Caco-2 (cell line): ENCODE data around the gene UBE2K. TPM values are rescaled to one million over a fixed set of nuclear protein-coding genes. Genes with fewer than 3 reads are reported as not detected.
A peak's percentile ranks its signal among the peaks of the same experiment; 100 is the strongest.

Experiments used
- BruUV-seq: library from RNA; stranded (reverse); fragments of 400-500 nt; replicated peaks from 2 replicates; lab custom pipeline; 2021; lab: Mats Ljungman, UMichigan
- CTCF ChIA-PET: fragments of 300-600 bp; sonication (Branson Sonifier 250); formaldehyde crosslinking; loops from one replicate; lab custom pipeline; 2022; ENCODE audit warnings: antibody characterized with exemption; lab: Charles Lee
- POLR2A ChIA-PET: fragments of 300-600 bp; sonication (Branson Sonifier 250); formaldehyde crosslinking; loops from one replicate; lab custom pipeline; 2022; ENCODE audit warnings: antibody characterized with exemption; lab: Charles Lee
- DNase-seq, 2 experiments: peaks; one replicate each; pipeline versions ENCODE4 v3.0.0 to v3.0.0-alpha.2; 2020 to 2022
- H3K27me3 ChIP-seq: replicated peaks from 2 replicates; pipeline ENCODE4 v1.6.0; 2011; ENCODE audit warnings: low read length; ENCODE audit not compliant: control insufficient read depth, insufficient read depth
- H3K36me3 ChIP-seq: 2 replicates; pipeline ENCODE4 v1.5.1; 2011; ENCODE audit warnings: low read length; ENCODE audit not compliant: control insufficient read depth, insufficient read depth
- H3K4me1 ChIP-seq: fragments of 250-450 bp; sonication (Bioruptor Pico); 2 replicates; pipeline ENCODE4 v1.5.1; 2020; ENCODE audit warnings: mild to moderate bottlenecking
- H3K4me3 ChIP-seq: 2 replicates; pipeline ENCODE4 v1.5.1; 2011; ENCODE audit warnings: low read depth, mild to moderate bottlenecking, control low read depth, low read length
- H3K9me3 ChIP-seq: fragments of 250-450 bp; sonication (Bioruptor Pico); 2 replicates; pipeline ENCODE4 v1.5.1; 2020; ENCODE audit warnings: mild to moderate bottlenecking, moderate library complexity
- H3K27ac Mint-ChIP-seq: one replicate; pipeline ENCODE4 v1.8.0; 2022; ENCODE audit warnings: mixed read lengths; ENCODE audit not compliant: unreplicated experiment
- H3K27me3 Mint-ChIP-seq: one replicate; pipeline ENCODE4 v1.8.0; 2022; ENCODE audit warnings: mixed read lengths; ENCODE audit not compliant: insufficient read depth, unreplicated experiment
- H3K36me3 Mint-ChIP-seq: one replicate; pipeline ENCODE4 v1.8.0; 2022; ENCODE audit warnings: mild to moderate bottlenecking, mixed read lengths; ENCODE audit not compliant: insufficient read depth, unreplicated experiment
- H3K4me1 Mint-ChIP-seq: one replicate; pipeline ENCODE4 v1.8.0; 2022; ENCODE audit warnings: low read depth, mixed read lengths; ENCODE audit not compliant: unreplicated experiment
- H3K4me3 Mint-ChIP-seq: one replicate; pipeline ENCODE4 v1.8.0; 2022; ENCODE audit warnings: mild to moderate bottlenecking, moderate library complexity, mixed read lengths; ENCODE audit not compliant: unreplicated experiment
- H3K9me3 Mint-ChIP-seq: one replicate; pipeline ENCODE4 v1.8.0; 2022; ENCODE audit warnings: mixed read lengths; ENCODE audit not compliant: unreplicated experiment
- CTCF ChIP-seq, 2 experiments: fragments of 200-600 bp in 1 of 2; IDR thresholded peaks; 1 replicate in 1 of 2; 2 replicates in 1 of 2; pipeline versions ENCODE4 v1.5.1 to v1.8.0; 2011 to 2022; ENCODE audit warnings: antibody characterized with exemption in 1 of 2, control low read depth in 1 of 2, inconsistent platforms in 1 of 2, low read depth in 1 of 2, low read length in 1 of 2, mild to moderate bottlenecking in 1 of 2, moderate library complexity in 1 of 2; ENCODE audit not compliant: insufficient read depth in 1 of 2, severe bottlenecking in 1 of 2, unreplicated experiment in 1 of 2
- intact Hi-C: fragments of 100-400 bp; cut with micrococcal nuclease; formaldehyde crosslinking; loops from one replicate; pipeline ENCODE4 v1.10.0; 2022; ENCODE audit not compliant: unreplicated experiment
- total RNA-seq: library from RNA; stranded (reverse); gene quantifications from 2 replicates; pipeline ENCODE4 v1.2.3, GENCODE V29; 2022

Gene UBE2K
- total RNA-seq, 1 experiment from 2014 or later, result 141 TPM

GRCh38 chr4:39706741-39707511 lies 9.0 kb downstream of the UBE2K start:
- POLR2A ChIA-PET, result no interaction called here

GRCh38 chr4:39710098-39710896 lies 12.4 kb downstream of the UBE2K start:
- BruUV-seq, result no TSS peak
- CTCF ChIA-PET, result no interaction called here

More at GRCh38 chr4:39706741-39707511, 9.0 kb downstream of the UBE2K start:
- H3K27me3 Mint-ChIP-seq, result no peaks in the 10 kb centered on the region
- peaks cover 60% of the 10 kb centered on the region for H3K36me3 Mint-ChIP-seq
- H3K4me1 Mint-ChIP-seq, result peaks cover 6% of the 10 kb centered on the region
- H3K9me3 ChIP-seq, result no peaks in the 10 kb centered on the region
- H3K4me3 ChIP-seq, result no peak overlapping the region
- no peaks in the 10 kb centered on the region for H3K27me3 ChIP-seq
- TF ChIP-seq CTCF (IDR thresholded peaks at IDR 0.05; ENCODE audit: insufficient read depth in 1 of 2, low read depth in 1 of 2, low read length in 1 of 2, severe bottlenecking in 1 of 2, unreplicated experiment in 1 of 2), result no peak
- peak; percentile 52 to 72 for DNase-seq
- H3K4me1 ChIP-seq, result peaks cover 19% of the 10 kb centered on the region
- no peak overlapping the region for H3K4me3 Mint-ChIP-seq
- no TSS peak for BruUV-seq
- intact Hi-C loops, result no loop called here
- CTCF ChIA-PET, result interaction anchor here (0.6 kb wide), 1 partner anchor 24 kb away, joined by 3 read pairs; no protein-coding TSS in a partner anchor
- H3K36me3 ChIP-seq, result no peaks in the 10 kb centered on the region
- H3K9me3 Mint-ChIP-seq, result no peaks in the 10 kb centered on the region
- H3K27ac Mint-ChIP-seq, result peak overlapping the region; percentile 9

More at GRCh38 chr4:39710098-39710896, 12.4 kb downstream of the UBE2K start:
- TF ChIP-seq CTCF (IDR thresholded peaks at IDR 0.05; ENCODE audit: insufficient read depth in 1 of 2, low read depth in 1 of 2, low read length in 1 of 2, severe bottlenecking in 1 of 2, unreplicated experiment in 1 of 2), result no peak
- H3K4me3 ChIP-seq, result no peak overlapping the region
- intact Hi-C loops, result no loop called here
- no peaks in the 10 kb centered on the region for H3K27me3 ChIP-seq
- H3K27me3 Mint-ChIP-seq, result no peaks in the 10 kb centered on the region
- H3K36me3 ChIP-seq, result no peaks in the 10 kb centered on the region
- no peak for DNase-seq
- H3K4me1 Mint-ChIP-seq, result peaks cover 6% of the 10 kb centered on the region
- peaks cover 65% of the 10 kb centered on the region for H3K36me3 Mint-ChIP-seq
- no peaks in the 10 kb centered on the region for H3K9me3 ChIP-seq
- H3K9me3 Mint-ChIP-seq, result no peaks in the 10 kb centered on the region
- peaks cover 17% of the 10 kb centered on the region for H3K4me1 ChIP-seq
- POLR2A ChIA-PET, result interaction anchor here (0.6 kb wide), 1 partner anchor 348 kb away, joined by 3 read pairs; no protein-coding TSS in a partner anchor
- H3K4me3 Mint-ChIP-seq, result no peak overlapping the region
- H3K27ac Mint-ChIP-seq, result no peak overlapping the region
